ENCODE data around the gene PRR15. TPM values are rescaled to one million over a fixed set of nuclear protein-coding genes. Genes with fewer than 3 reads are reported as not detected.

The PRR15 gene
- total RNA-seq, 1 donor from 2014 or later: 0.23 TPM

DNA sequence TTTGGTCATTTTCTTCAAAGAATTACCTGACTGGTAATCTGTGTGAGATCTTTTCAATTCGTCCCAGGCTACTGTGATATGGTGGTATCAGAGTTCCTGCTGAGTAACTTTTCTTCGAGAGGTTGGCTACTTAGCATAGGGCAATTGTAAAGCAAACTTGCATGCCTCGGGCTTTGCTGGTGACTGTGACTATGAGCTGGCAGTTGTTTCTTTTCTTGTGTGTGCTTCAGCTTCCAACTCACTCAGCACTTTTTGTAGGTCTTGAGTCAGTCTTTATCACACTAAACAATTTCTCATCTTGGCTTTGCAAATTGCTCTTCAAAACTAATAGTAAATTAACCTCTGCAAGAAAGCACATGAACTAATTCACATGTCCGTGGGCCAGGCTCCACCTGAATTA is 44.3 kb downstream of the PRR15 start:
- DNase-seq (ENCODE audit: extremely low read depth, low read depth, low spot score): no peak

GRCh38 chr7:29609162-29610037 is 45.8 kb downstream of the PRR15 start:
- DNase-seq (ENCODE audit: extremely low read depth, low read depth, low spot score): no peak

DNA sequence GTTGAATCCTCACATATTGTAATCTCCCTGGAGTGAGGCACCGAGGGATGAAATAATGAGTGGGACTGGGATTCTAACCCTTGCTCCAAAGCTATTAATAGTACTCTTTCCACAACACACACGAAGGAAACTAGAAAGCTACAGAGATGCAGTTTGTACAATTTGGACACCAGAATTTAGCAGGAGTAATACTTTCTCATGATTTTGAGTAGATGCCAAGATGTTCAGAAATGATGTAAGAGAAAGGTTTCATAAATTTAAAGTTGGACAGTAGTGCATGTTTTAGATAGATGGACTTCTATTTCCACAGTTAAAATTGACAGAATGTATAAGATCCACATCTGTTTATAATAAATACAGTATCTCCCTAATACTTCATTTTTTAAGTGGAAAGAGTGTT is 46.5 kb downstream of the PRR15 start:
- no peak for DNase-seq (ENCODE audit: extremely low read depth, low read depth, low spot score)

GRCh38 chr7:29611941-29612544 is 48.4 kb downstream of the PRR15 start:
- no peak for DNase-seq (ENCODE audit: extremely low read depth, low read depth, low spot score)

DNA sequence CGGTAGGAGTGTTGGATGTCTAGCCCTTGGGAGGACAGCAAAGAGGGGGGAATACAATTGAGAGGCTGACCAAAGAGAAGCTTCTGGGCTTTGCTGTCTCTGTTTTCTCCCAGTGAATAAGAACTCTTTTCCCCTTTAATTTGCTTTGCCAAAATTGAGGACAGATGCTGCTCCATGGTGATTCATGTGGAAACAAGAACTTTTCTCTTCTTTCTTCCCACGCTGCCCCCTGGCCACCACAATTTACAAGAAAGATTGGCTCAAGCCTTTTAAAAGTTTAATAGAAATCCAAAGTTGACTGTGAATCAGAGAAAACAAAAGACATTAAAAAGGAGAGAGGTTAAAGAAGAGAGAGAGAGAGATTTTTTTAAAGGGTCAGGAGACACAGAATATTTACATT is 49.0 kb downstream of the PRR15 start:
- no peak for DNase-seq (ENCODE audit: extremely low read depth, low read depth, low spot score)

GRCh38 chr7:29613100-29613499 is 49.5 kb downstream of the PRR15 start:
- DNase-seq (ENCODE audit: extremely low read depth, low read depth, low spot score): no peak

DNA sequence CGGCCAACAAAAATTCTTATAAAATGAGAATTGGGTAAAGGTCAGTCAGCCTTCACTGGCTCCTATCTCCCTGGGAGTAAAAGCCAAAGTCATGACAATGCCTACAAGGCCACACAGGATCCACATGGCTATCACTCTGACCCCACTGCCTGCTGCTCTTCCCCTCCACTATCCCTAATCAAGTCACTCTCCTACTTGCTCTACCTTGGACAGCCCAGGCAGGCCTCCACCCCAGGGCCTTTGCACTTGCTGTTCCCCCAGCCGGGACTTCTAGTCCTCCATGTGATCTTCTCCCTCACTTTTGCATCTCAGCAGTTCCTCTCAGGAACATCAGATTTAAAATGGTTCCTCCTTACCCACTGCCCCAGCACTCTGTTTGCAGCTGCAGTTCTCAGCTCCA is 50.6 kb downstream of the PRR15 start:
- DNase-seq (ENCODE audit: extremely low read depth, low read depth, low spot score): no peak

Other genes with a start within 250 kb of the PRR15 start
- not detected in 2 replicates for gene WIPF3, start 242.7 kb downstream of the PRR15 start, total RNA-seq

All from glomerular endothelial cell (primary cell).